WERI-Rb-1 (cell line): ENCODE data around the gene TGFBR3.

ENCODE experiments used
- DNase-seq: peaks from one replicate; pipeline ENCODE4 v3.0.0-alpha.2; 2020
- H3K27ac ChIP-seq: fragments of 250-450 bp; sonication (Bioruptor Pico); 2 replicates; pipeline ENCODE4 v1.5.1; 2020; ENCODE audit warnings: mild to moderate bottlenecking, moderate library complexity
- H3K27me3 ChIP-seq: fragments of 250-450 bp; sonication (Bioruptor Pico); 2 replicates; pipeline ENCODE4 v1.5.1; 2021; ENCODE audit warnings: mild to moderate bottlenecking, low read depth, moderate library complexity; ENCODE audit not compliant: insufficient read depth, severe bottlenecking
- H3K36me3 ChIP-seq: fragments of 250-450 bp; sonication (Bioruptor Pico); 2 replicates; pipeline ENCODE4 v1.5.1; 2020; ENCODE audit warnings: mild to moderate bottlenecking, moderate library complexity
- H3K4me3 ChIP-seq: 2 replicates; pipeline ENCODE4 v1.5.1; 2011; ENCODE audit warnings: low read depth, mild to moderate bottlenecking, control low read depth, low read length
- H3K9me3 ChIP-seq: fragments of 250-450 bp; sonication (Bioruptor Pico); 2 replicates; pipeline ENCODE4 v1.5.1; 2021; ENCODE audit warnings: mild to moderate bottlenecking, moderate library complexity; ENCODE audit not compliant: severe bottlenecking
- CTCF ChIP-seq: IDR thresholded peaks from 2 replicates; pipeline ENCODE4 v1.5.1; 2011; ENCODE audit warnings: low read depth, mild to moderate bottlenecking, control low read depth, inconsistent platforms, low read length

The TGFBR3 gene

GRCh38 chr1:91753878-91754277, 132.1 kb downstream of the TGFBR3 start:
- H3K4me3 ChIP-seq: no peak overlapping the region
- no peaks in the 10 kb centered on the region for H3K36me3 ChIP-seq
- no peak overlapping the region for H3K27ac ChIP-seq
- no peaks in the 10 kb centered on the region for H3K9me3 ChIP-seq
- TF ChIP-seq CTCF: no peak
- H3K27me3 ChIP-seq: no peaks in the 10 kb centered on the region
- DNase-seq: no peak

- no peaks in the 10 kb centered on the region for H3K36me3 ChIP-seq
- H3K27me3 ChIP-seq: no peaks in the 10 kb centered on the region
- no peak overlapping the region for H3K4me3 ChIP-seq
- no peak overlapping the region for H3K27ac ChIP-seq
- no peak for TF ChIP-seq CTCF
- no peaks in the 10 kb centered on the region for H3K9me3 ChIP-seq
- DNase-seq: no peak
These were observed 133.6 kb downstream of the TGFBR3 start for GRCh38 chr1:91752324-91752723.

GRCh38 chr1:91751275-91751674, 134.7 kb downstream of the TGFBR3 start:
- Histone ChIP-seq H3K4me3 (no peak overlapping the region), H3K27ac (no peak overlapping the region), H3K36me3 (no peaks in the 10 kb centered on the region), H3K9me3 (no peaks in the 10 kb centered on the region), H3K27me3 (no peaks in the 10 kb centered on the region)
- no peak for TF ChIP-seq CTCF
- no peak for DNase-seq

- H3K27me3 ChIP-seq: no peaks in the 10 kb centered on the region
These were observed 135.5 kb downstream of the TGFBR3 start for GRCh38 chr1:91750398-91750996.

GRCh38 chr1:91749788-91750231, 136.1 kb downstream of the TGFBR3 start:
- no peak overlapping the region for H3K27ac ChIP-seq
- no peak overlapping the region for H3K4me3 ChIP-seq
- DNase-seq: no peak

More at GRCh38 chr1:91750398-91750996, 135.5 kb downstream of the TGFBR3 start:
- Histone ChIP-seq H3K27ac (no peak overlapping the region), H3K36me3 (no peaks in the 10 kb centered on the region), H3K4me3 (no peak overlapping the region), H3K9me3 (no peaks in the 10 kb centered on the region)
- no peak for DNase-seq
- TF ChIP-seq CTCF: no peak

More at GRCh38 chr1:91749788-91750231, 136.1 kb downstream of the TGFBR3 start:
- no peak for TF ChIP-seq CTCF
- Histone ChIP-seq H3K27me3 (no peaks in the 10 kb centered on the region), H3K9me3 (no peaks in the 10 kb centered on the region), H3K36me3 (no peaks in the 10 kb centered on the region)
